IMR-90 (cell line): Measurements from ENCODE around the gene FRY. TPM values are rescaled to one million over a fixed set of nuclear protein-coding genes. Genes with fewer than 3 reads are reported as not detected.

Experiments
- ATAC-seq: fragments of 200-7000 bp; cut with Tn5 transposase; 2 replicates; pipeline ENCODE4 v1.9.1; 2020; ENCODE audit warnings: low read depth, mild to moderate bottlenecking, moderate library complexity
- BruUV-seq: library from RNA; stranded (reverse); fragments of 400-500 nt; replicated peaks from 2 replicates; lab custom pipeline; 2021; lab: Mats Ljungman, UMichigan
- CTCF ChIA-PET: fragments of 300-600 bp; formaldehyde crosslinking; extraction: SDS; loops from one replicate; lab custom pipeline; 2021; ENCODE audit warnings: antibody characterized with exemption; lab: Yijun Ruan, JAX
- POLR2A ChIA-PET: fragments of 300-600 bp; sonication (Branson Sonifier 250); formaldehyde crosslinking; loops from one replicate; lab custom pipeline; 2022; ENCODE audit warnings: antibody characterized with exemption; ENCODE audit not compliant: unreplicated experiment; lab: Charles Lee
- DNase-seq: peaks from one replicate; pipeline ENCODE4 v3.0.0; 2013
- H2AFZ ChIP-seq: replicated peaks from 2 replicates; pipeline ENCODE3; 2013; ENCODE audit warnings: low read length, mild to moderate bottlenecking; ENCODE audit not compliant: poor library complexity
- H2AK5ac ChIP-seq: 2 replicates; pipeline ENCODE4 v1.6.1; 2013; ENCODE audit warnings: low read depth, low read length, inconsistent platforms
- H2AK9ac ChIP-seq: replicated peaks from 2 replicates; pipeline ENCODE3; 2013; ENCODE audit warnings: mild to moderate bottlenecking, low read depth, low read length, moderate library complexity; ENCODE audit not compliant: poor library complexity
- H2BK120ac ChIP-seq: 2 replicates; pipeline ENCODE4 v1.6.1; 2013; ENCODE audit warnings: low read depth, low read length, inconsistent platforms
- H2BK15ac ChIP-seq: 3 replicates; pipeline ENCODE4 v1.6.1; 2013; ENCODE audit warnings: low read depth, low read length, inconsistent platforms
- H2BK20ac ChIP-seq: 2 replicates; pipeline ENCODE4 v1.6.1; 2013; ENCODE audit warnings: low read depth, mild to moderate bottlenecking, inconsistent platforms, low read length, moderate library complexity
- H2BK5ac ChIP-seq: 2 replicates; pipeline ENCODE4 v1.6.1; 2013; ENCODE audit warnings: mild to moderate bottlenecking, low read depth, low read length, inconsistent platforms; ENCODE audit not compliant: poor library complexity, severe bottlenecking
- H3K14ac ChIP-seq: replicated peaks from 2 replicates; pipeline ENCODE4 v1.6.1; 2013; ENCODE audit warnings: low read depth, low read length, inconsistent platforms
- H3K18ac ChIP-seq: 2 replicates; pipeline ENCODE4 v1.6.1; 2013; ENCODE audit warnings: low read depth, low read length, control low read depth
- H3K23ac ChIP-seq: 2 replicates; pipeline ENCODE4 v1.6.1; 2013; ENCODE audit warnings: low read depth, low read length, inconsistent platforms
- H3K27ac ChIP-seq: 2 replicates; pipeline ENCODE4 v1.5.1; 2013; ENCODE audit warnings: mild to moderate bottlenecking, control low read depth, low read length; ENCODE audit not compliant: insufficient read depth
- H3K27me3 ChIP-seq: 2 replicates; pipeline ENCODE4 v1.6.1; 2013; ENCODE audit warnings: low read length; ENCODE audit not compliant: control insufficient read depth, insufficient read depth
- H3K36me3 ChIP-seq: 2 replicates; pipeline ENCODE4 v1.6.1; 2013; ENCODE audit warnings: low read length, mixed read lengths; ENCODE audit not compliant: control insufficient read depth, insufficient read depth
- H3K4ac ChIP-seq: 2 replicates; pipeline ENCODE4 v1.6.1; 2013; ENCODE audit warnings: low read depth, low read length, inconsistent platforms
- H3K4me1 ChIP-seq: 2 replicates; pipeline ENCODE4 v1.6.1; 2013; ENCODE audit warnings: low read length, mixed read lengths; ENCODE audit not compliant: control insufficient read depth, insufficient read depth
- H3K4me2 ChIP-seq: 2 replicates; pipeline ENCODE4 v1.6.1; 2013; ENCODE audit warnings: low read depth, mild to moderate bottlenecking, control low read depth, low read length, moderate library complexity
- H3K4me3 ChIP-seq: 2 replicates; pipeline ENCODE4 v1.5.1; 2013; ENCODE audit warnings: low read depth, mild to moderate bottlenecking, control low read depth, low read length, moderate library complexity; ENCODE audit not compliant: insufficient read depth
- H3K56ac ChIP-seq: 2 replicates; pipeline ENCODE4 v1.6.1; 2013; ENCODE audit warnings: low read length, inconsistent platforms; ENCODE audit not compliant: insufficient read depth; ENCODE audit errors: extremely low read depth
- H3K79me1 ChIP-seq, 2 experiments: 2 replicates each; pipeline ENCODE4 v1.6.1; 2013; ENCODE audit warnings: low read length in 2 of 2, inconsistent platforms in 1 of 2, low read depth in 1 of 2
- H3K9ac ChIP-seq: 2 replicates; pipeline ENCODE4 v1.6.1; 2013; ENCODE audit warnings: low read depth, low read length, control low read depth
- H3K9me1 ChIP-seq: 2 replicates; pipeline ENCODE4 v1.6.1; 2013; ENCODE audit warnings: low read length, inconsistent platforms; ENCODE audit not compliant: insufficient read depth
- H3K9me3 ChIP-seq: 2 replicates; pipeline ENCODE4 v1.6.1; 2013; ENCODE audit warnings: low read length; ENCODE audit not compliant: control insufficient read depth, insufficient read depth
- H4K20me1 ChIP-seq: 2 replicates; pipeline ENCODE4 v1.6.1; 2013; ENCODE audit warnings: low read length, inconsistent platforms; ENCODE audit not compliant: insufficient read depth
- H4K5ac ChIP-seq: 2 replicates; pipeline ENCODE4 v1.6.1; 2013; ENCODE audit warnings: mild to moderate bottlenecking, low read depth, low read length, control low read depth
- H4K8ac ChIP-seq, 2 experiments: 2 replicates each; pipeline ENCODE4 v1.6.1; 2013; ENCODE audit warnings: low read depth in 2 of 2, low read length in 2 of 2, control low read depth in 1 of 2, inconsistent platforms in 1 of 2
- H4K91ac ChIP-seq: 2 replicates; pipeline ENCODE4 v1.6.1; 2013; ENCODE audit warnings: low read depth, low read length, inconsistent platforms; ENCODE audit not compliant: insufficient read depth
- FOS ChIP-seq: fragments of 150-350 bp; IDR thresholded peaks from 2 replicates; pipeline ENCODE4 v1.6.1; 2016; ENCODE audit warnings: low read depth, low read length
- dilution Hi-C: fragments of 300-500 bp; cut with HindIII; formaldehyde crosslinking; loops from one replicate; pipeline ENCODE4 v1.14.3; 2018; ENCODE audit warnings: low sequenced_read_pairs; ENCODE audit not compliant: unreplicated experiment
- in situ Hi-C: fragments of 300-500 bp; cut with MboI; formaldehyde crosslinking; loops from 3 replicates; pipeline ENCODE4 v1.14.3; 2019; ENCODE audit warnings: low sequenced_read_pairs, inconsistent platforms, mixed read lengths
- intact Hi-C: fragments of 100-400 bp; cut with micrococcal nuclease; formaldehyde crosslinking; loops from 2 replicates; pipeline ENCODE4 v1.10.0; 2022
- polyA plus RNA-seq, 3 experiments: library from polyadenylated mRNA; depleted of rRNA; stranded (reverse); fragments of >200 nt; gene quantifications; 2 replicates each; pipeline ENCODE4 v1.2.3, GENCODE V29; 2012; ENCODE audit warnings: low replicate concordance in 1 of 3
- total RNA-seq: library from RNA; depleted of rRNA; stranded (reverse); fragments of >200 nt; gene quantifications from 2 replicates; pipeline ENCODE4 v1.2.3, GENCODE V29; 2012
- TF ChIP-seq, protein P1 (sequence below): fragments of 150-350 bp; IDR thresholded peaks from 2 replicates; pipeline ENCODE4 v1.6.1; 2017; ENCODE audit warnings: mild to moderate bottlenecking, antibody characterized with exemption, low read length, low read depth

The FRY gene
- total and polyA plus RNA-seq, 2 of the 4 experiments (the other 2 are of a cell fraction), result 3.0 to 4.8 TPM

DNA sequence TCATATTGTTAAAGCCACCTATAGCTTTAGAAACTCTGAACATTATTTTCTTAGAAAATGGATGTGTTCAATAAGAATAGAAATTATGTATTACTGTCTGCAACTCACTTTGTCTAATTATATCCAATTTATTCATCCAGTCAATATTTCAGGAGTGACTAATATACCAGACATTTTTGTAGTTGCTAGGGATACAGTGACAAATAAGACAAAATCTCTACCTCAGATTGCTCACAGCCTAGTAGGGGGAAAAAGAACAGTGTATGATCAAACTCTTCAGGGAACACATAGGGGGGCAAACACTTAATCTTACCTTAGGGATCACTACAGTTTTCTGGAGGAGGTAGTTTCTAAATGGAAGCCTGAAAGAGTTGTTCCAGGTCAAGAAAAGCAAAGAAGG, 292.3 kb downstream of the FRY start:
- Histone ChIP-seq H2BK120ac (peak overlapping the region; percentile 78; the same call in 1 of the 2 replicates), H3K27ac (no peak overlapping the region), H3K27me3 (no peaks in the 10 kb centered on the region), H3K4me1 (no peaks in the 10 kb centered on the region), H3K14ac (peak overlapping the region; percentile 55; the same call in 1 of the 2 replicates), H4K20me1 (no peaks in the 10 kb centered on the region), H2BK20ac (peak overlapping the region; percentile 85), H2BK5ac (peak overlapping the region; percentile 76), H4K91ac (peak overlapping the region; percentile 39; the same call in 1 of the 2 replicates), H3K23ac (no peak overlapping the region), H3K9me3 (no peaks in the 10 kb centered on the region), H3K79me1 (peaks cover 3 to 7% of the 10 kb centered on the region in 2 experiments; a peak in 3 of 4 replicates), H3K9ac (no peak overlapping the region), H2AK5ac (no peak overlapping the region), H2AK9ac (no peak overlapping the region), H3K4me2 (peak overlapping the region; percentile 56; the same call in 1 of the 2 replicates), H4K8ac (peak overlapping the region in 1 of 2 experiments; percentile 63; a peak in 1 of 4 replicates), H2AFZ (no peak overlapping the region), H3K36me3 (no peaks in the 10 kb centered on the region), H3K9me1 (no peaks in the 10 kb centered on the region; the same call in 1 of the 2 replicates), H3K56ac (no peak overlapping the region), H3K18ac (no peak overlapping the region), H4K5ac (no peak overlapping the region), H2BK15ac (no peak overlapping the region), H3K4me3 (no peak overlapping the region), H3K4ac (0 out of 2 replicates have a peak overlapping the region, but pooled peaks have one; percentile 34)
- DNase-seq (peak; percentile 78), ATAC-seq (peak; percentile 93)
- no TSS peak for BruUV-seq
- peak; percentile 55; the same call in 1 of the 2 replicates for TF ChIP-seq FOS
- TF ChIP-seq, protein P1, sequence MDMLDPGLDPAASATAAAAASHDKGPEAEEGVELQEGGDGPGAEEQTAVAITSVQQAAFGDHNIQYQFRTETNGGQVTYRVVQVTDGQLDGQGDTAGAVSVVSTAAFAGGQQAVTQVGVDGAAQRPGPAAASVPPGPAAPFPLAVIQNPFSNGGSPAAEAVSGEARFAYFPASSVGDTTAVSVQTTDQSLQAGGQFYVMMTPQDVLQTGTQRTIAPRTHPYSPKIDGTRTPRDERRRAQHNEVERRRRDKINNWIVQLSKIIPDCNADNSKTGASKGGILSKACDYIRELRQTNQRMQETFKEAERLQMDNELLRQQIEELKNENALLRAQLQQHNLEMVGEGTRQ, result no peak
- intact Hi-C loops, result no loop called here
- POLR2A ChIA-PET, result interaction anchor here (0.6 kb wide), 1 partner anchor 395 kb away, joined by 4 read pairs; no protein-coding TSS in a partner anchor
- CTCF ChIA-PET, result interaction anchor here (1.0 kb wide), 2 partner anchors 160 to 285 kb away, joined by 3 to 4 read pairs; no protein-coding TSS in a partner anchor
- dilution Hi-C loops, result no loop called here
- in situ Hi-C loops, result no loop called here
